HG02571 (cell line): ENCODE data around the gene RPS27.
A peak's percentile ranks its signal among the peaks of the same experiment; 100 is the strongest.
"Not testable (repeated sequence)": the region's sequence is repeated elsewhere in the genome, so short reads cannot be mapped to it uniquely, and the experiment has no call there.

Source experiments
- ATAC-seq: cut with Tn5 transposase; IDR thresholded peaks from one replicate; pipeline ENCODE4 v1.9.1; 2021; ENCODE audit warnings: mild to moderate bottlenecking, moderate library complexity; ENCODE audit not compliant: unreplicated experiment

The RPS27 gene

DNA sequence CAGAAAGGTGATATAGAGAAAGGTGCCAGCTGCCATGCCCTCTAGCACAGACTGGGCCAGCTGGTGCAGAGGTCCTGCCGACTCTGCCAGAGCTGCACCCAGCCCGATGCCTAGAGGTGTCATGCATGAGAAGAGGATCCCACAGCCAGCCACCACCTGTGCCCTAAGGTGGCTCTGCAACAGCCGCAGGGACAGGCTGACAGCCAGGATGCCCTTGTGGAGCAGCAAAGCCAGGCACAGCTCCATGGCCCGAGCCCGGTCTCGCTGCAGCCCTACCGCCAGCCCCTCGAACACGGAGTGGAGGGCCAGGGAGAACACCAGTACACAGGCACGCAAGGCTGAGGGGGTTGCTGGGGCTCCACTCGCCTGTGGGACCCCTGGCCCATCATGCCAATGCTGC, 30.4 kb upstream of the RPS27 start:
- no peak for ATAC-seq

GRCh38 chr1:153961421-153961820, 29.1 kb upstream of the RPS27 start:
- ATAC-seq, result no peak

DNA sequence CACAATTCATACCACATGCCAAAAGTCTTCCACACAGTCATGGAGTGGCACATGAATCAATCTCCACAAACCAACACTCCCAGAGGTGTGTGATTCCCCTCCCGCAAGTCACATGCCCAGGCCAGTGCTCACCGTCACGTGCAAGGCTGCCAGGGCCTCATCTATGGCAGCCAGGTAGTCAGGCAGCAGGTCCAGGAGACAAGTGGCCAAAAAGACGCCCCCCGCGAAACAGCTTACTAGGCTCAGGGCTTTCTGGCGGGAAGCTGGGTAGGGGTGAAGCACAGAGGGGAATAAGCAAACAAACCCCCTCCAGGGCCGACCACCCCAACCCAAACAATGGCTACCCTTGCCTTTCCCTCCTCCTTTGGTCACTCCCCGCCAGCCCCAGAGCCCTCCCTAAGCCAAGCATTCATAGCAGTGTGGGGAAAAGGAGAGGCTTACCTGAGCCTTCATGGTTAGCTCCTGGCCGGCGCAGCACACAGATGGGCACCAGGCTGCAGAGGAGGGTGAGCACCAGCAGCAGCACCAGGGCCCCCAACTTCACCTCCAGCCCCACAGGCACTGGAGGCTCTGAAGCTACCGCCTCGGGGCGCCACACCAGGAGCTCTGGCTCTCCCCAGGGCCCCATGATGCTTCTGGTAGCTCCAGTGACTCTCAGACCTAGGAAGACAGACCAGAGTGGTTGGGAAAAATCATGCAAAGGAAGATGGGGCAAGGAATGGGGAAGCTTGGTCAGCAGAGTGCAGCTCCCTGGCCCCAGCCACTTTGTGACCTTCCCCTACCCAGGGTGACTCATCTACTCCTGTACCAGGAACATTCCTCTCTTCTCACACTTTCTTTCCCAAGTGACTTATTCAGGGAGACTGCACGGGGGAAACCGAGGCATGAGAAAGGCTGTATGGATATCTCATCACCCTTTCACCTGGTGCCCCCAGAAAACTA, 28.2 kb upstream of the RPS27 start:
- no peak for ATAC-seq

- peak; percentile 49 for ATAC-seq
These were observed 27.3 kb upstream of the RPS27 start, which contains the start of gene SLC39A1 for GRCh38 chr1:153963030-153963849. SLC39A1 (minus strand) TSS chr1:153963537; CDS start chr1:153962715, 822 bp downstream.

DNA sequence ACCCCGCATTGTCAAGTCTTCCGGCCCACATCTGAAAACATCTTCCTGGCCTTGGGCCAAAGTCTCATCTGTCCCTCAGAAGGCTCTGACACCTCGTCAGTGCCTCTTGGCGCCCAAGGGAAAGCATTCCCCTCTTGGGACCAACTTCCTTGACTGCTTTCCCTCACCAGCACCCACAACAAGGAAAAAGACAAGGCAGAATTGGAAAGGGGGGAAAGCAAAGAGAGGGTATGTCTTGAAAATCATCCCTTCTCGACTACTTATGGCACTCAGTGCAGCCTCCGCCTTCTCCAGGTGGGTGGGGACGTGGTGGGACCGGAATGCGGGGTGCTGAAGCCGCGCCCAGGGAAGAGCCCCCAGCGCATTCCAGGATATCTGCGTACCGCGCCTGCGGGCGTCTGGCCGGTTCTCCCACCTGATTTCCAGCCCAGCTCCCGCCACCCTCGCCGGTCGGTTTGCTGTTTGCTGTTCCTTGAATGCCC, 26.7 kb upstream of the RPS27 start:
- no peak for ATAC-seq

GRCh38 chr1:153967107-153967999, 23.2 kb upstream of the RPS27 start, which contains the start of gene CREB3L4:
CREB3L4 (plus strand) TSS chr1:153967902; CDS start chr1:153968526, 624 bp downstream.
- peak; percentile 73 for ATAC-seq

DNA sequence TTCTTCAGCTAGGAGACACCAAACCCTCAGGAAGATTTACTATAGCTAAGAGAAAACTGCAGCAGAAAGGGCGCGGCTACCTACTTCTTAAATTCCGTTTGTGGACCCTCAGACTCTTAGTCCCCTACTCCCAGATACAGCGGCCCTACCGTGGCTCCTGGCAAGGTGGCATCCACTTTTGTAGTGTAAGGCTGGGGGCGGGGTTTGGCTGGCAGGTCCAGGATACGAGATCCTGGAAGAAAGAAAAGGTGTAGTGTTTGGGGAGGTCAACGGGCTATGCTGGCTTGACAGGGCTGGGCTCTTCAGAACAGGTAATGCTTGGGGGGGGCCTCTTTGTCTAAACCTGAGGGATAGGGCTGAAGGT, 22.6 kb upstream of the RPS27 start:
- ATAC-seq, result no peak

- ATAC-seq, result no peak
These were observed 22.2 kb upstream of the RPS27 start for GRCh38 chr1:153968408-153968807.

- no peak for ATAC-seq
These were observed 21.6 kb upstream of the RPS27 start for GRCh38 chr1:153968972-153969371.

DNA sequence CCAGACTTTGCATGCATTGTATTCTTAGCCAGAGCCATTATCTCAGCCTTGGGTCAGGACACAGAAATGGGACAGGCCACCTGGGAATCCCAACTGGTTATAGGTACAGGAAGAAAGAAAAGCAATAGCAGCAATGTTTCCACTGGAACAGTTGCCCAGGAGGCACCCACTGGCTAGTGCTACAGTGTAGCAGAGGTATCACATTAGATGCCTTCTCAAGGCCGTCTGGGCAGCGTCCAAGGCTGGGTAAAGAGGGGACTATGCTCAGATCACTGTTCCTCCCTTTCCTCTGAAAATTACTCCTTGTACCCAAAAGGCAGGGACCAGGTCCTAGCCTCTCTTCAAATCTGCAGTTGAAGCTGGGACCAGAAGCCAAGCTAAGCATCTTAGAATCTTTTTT, 20.2 kb upstream of the RPS27 start:
- no peak for ATAC-seq

DNA sequence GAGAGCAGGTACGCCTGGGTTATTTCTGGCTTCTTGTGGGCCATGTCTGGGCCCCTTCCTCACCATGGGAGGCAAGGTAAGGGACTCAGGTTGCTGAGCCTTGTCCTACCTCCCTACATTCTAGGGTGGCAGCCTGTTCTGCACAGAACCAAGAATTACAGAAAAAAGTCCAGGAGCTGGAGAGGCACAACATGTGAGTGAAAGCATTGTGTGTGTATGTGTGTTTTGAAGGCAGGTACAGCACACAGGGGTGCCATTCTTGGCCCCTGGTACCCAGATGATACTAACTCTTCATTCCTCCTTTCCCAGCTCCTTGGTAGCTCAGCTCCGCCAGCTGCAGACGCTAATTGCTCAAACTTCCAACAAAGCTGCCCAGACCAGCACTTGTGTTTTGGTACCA, 17.5 kb upstream of the RPS27 start:
- no peak for ATAC-seq

- ATAC-seq, result no peak
These were observed 17.0 kb upstream of the RPS27 start for GRCh38 chr1:153973525-153973924.

DNA sequence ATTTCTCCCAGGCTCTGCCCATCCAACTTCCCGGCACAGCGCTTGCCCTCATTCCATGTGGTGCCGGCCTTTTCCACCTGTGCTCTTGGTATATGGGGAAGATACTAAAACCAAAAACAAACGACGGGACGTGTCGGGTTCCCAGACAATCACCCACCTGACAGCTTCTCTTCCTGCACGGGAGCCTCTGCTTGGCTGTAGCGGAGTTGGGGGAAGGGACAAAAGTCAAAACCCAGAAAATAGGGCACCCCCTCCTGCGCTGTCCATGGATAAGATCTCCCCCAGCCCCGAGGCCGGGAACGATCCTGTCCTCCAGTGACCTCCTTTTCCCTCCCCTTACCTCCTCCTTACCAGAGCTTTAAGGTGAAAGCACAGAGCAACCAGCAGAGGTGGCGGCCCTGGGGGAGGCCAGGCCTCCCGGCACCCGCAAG, 13.7 kb upstream of the RPS27 start:
- no peak for ATAC-seq

GRCh38 chr1:153977250-153978240, 13.0 kb upstream of the RPS27 start, which contains the start of gene JTB:
JTB (minus strand) TSS chr1:153977674; CDS start chr1:153977252, 422 bp downstream.
- peak; percentile 63 for ATAC-seq

- ATAC-seq, result no peak
These were observed 12.2 kb upstream of the RPS27 start for GRCh38 chr1:153978274-153978909.

- ATAC-seq, result not testable (repeated sequence)
These were observed 11.5 kb upstream of the RPS27 start for GRCh38 chr1:153979091-153979490.

DNA sequence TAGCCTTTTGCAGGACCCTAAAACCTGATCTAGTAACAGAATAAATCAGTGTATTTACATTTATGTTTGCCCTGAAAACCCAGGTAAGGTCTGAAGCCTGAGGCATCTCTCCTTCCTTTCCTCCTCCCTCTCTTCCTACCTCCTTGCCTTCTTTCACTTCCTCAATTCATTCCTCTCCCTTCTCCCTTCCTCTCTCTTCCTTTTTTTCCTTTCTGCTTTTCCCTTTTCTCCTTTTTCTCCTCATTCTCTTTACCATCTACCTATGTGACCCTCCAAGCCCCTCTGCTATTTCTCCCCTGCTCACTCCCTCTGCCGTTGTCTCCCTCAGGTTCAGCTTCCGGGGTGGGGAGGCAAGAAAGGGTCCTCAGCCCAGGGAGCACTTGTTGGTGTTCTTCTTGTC, 8.8 kb upstream of the RPS27 start:
- not testable (repeated sequence) for ATAC-seq

DNA sequence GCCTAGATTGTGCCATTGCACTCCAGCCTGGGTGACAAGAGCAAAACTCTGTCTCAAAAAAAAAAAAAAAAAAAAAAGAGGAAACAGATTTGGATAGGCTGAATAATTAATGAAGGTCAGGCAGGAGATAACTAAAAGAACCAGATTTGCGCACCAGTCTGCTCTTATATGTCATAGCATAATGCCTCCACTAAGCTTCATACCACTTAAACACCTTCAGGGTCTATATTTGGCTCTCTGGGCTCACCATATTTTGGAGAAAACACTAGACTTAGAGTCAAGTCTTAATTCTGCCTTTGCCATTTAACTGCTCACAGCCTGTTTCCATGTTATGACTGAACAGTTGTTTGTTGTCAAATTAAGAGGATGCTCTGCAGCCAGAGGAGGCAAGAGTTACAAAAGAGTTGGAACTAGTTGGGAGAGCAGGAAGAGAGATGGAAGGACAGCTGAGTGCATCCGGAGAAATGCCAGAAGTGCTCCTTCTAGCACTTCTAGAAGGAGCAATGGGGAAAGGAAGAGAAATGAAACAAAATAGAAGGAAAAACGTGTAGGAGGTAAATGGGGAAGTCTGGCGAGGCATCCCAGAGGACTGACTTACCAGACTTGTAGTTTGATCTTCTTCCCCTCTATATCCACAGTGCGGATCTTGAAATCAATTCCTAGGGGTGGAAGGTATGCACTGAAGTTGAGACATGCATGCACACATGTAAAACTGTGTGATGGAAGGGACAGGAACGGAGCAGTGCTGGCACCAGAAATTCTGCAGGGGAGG, 6.3 kb upstream of the RPS27 start:
- ATAC-seq, result no peak
